HG03175 (cell line): ENCODE results near the gene FAM3C.

Experiments used
- ATAC-seq: cut with Tn5 transposase; IDR thresholded peaks from one replicate; pipeline ENCODE4 v1.9.1; 2021; ENCODE audit warnings: mild to moderate bottlenecking, moderate library complexity; ENCODE audit not compliant: unreplicated experiment

FAM3C gene

DNA sequence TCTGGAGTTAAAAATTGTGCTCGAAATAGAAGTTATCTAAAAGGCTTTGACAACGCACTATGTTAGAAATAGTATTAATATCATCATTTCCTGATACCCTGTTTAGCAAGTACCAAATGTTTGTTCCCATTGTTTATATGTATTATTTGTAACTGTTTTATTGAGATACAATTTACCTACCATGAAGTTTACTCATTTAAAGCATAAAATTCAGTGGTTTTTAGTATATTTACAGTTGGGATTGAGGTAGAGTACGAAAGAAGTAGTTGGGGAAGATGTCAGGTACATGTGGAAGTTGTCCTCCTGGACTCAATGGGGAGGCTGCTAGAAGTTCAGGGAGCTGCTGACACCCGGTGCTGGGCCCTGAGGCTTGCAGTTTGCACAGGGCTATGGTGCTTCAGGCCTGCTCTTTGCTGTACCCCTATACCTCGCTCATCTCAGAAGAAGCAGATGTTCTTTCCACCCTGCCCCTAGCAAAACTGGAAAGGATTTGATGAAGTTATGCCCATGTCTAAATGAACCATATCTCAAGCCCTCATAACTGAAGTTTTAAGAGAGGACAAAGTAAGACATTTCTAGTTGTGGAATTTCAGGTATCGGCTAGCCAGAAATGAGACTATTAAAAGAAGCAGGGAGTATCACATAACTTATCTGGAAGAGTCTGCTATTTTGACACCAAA is 92.5 kb downstream of the FAM3C start:
- no peak for ATAC-seq

DNA sequence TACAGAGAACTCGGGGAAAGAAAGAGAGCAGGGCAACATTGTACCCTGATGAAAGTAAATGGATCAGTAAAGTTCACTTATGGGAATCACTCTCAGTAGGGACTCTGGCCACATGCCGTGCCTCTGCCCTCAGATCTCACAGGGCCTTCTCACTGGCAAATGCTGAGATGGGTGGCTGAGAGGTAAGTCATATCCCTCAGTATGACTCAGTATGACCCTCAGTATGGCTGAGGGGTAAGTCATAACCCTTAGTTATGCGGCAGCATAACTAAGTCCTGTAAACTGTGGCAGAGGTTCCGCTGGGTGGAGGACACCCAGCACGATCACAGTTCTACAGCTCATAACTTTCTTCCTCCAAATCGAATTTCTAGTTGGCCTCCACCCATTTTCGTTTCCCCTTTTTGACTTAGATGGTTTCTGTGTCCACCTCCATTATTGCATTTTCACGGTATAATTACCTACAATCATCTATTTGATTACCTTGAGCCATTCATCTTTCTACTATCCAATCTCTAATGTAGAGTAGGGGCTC is 93.8 kb downstream of the FAM3C start:
- peak; percentile 99 for ATAC-seq

DNA sequence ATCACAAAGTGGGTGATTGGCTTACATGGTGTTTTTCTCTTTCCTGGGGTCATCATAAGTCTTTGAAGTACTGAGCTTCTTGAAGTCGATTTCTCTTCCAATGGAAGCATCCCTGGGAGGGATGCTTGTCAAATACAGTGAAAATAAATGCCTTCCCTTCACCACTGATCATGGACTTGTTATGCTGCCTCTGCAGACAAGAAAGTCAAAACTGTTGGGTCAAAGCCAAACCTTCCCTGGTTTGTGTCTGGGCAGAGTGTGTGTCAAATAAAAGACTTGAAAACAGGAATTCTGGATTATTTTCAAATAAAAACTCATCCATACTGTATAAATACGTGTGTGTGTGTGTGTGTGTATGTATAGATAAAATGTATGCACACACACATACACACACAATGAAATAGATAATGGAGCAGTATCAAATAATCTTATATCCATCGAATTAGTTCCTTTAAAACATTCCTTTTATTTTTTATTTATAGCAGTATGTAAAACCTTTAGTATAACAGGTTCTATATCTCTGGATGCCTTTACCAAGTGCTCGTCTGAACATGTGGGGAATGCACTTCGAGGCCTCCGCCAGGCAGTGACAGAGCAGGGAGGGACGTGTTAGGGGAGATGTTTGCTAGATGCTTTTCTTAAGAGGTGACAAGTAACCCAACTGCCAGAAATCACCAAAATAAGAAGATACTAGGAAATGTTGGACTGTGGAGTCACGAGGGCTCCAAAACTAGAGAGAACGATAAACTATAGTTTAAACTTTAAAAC is 94.5 kb downstream of the FAM3C start:
- ATAC-seq, result no peak

DNA sequence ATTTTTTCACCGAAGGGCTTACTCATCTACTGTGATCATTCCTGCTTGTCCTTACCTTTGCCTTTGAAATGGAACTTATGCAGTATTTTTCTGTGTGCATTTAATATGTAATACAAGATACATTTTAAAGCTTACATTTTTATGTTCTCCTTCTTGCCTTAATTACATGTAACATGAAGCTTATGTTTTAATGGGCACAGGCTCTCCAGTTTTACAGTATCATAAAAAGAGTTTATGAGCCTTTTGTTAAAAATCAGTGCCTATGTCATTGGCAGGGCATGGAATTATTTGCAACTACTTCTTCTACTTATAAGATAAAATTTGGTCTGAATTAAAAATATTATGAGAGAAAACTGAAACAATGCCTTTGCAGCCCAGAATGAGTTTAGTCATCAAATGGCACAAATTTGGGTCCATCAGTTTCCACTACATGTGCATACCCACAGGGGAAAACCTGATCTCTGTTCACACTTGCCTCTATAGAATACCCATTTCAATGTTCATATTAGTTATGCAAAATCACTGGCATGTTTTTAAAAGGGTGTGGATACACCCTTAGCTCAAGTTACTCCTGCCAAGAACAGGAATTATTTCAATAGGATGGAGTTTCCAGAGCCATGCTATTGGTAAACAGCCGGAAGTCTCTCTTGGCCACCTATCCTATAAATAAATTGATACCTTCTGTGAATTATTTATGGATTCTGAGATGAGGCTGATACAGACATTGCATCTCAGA is 95.3 kb downstream of the FAM3C start:
- ATAC-seq, result no peak
